Lower leg skin (tissue), 4 donors: ENCODE data around the gene MEIOSIN. TPM values are rescaled to one million over a fixed set of nuclear protein-coding genes. Genes with fewer than 3 reads are reported as not detected.
"Not testable (repeated sequence)": the region's sequence is repeated elsewhere in the genome, so short reads cannot be mapped to it uniquely, and the experiment has no call there.

Source experiments
- DNase-seq, 2 donors: peaks; one replicate each; pipeline ENCODE4 v3.0.0-alpha.2; 2019; ENCODE audit warnings: low spot score in 2 of 2
- H3K4me3 ChIP-seq: fragments of 200-600 bp; sonication (generic); 2 replicates; pipeline ENCODE4 v1.5.1; 2017; ENCODE audit warnings: mild to moderate bottlenecking, low read depth; ENCODE audit not compliant: poor library complexity, severe bottlenecking
- POLR2A ChIP-seq, 2 donors: fragments of 450-650 bp; IDR thresholded peaks; one replicate each; pipeline ENCODE4 v1.6.1; 2016 to 2017; ENCODE audit warnings: antibody characterized with exemption in 2 of 2, mild to moderate bottlenecking in 1 of 2, moderate library complexity in 1 of 2
- WGBS, 2 donors: methylation state at CpG; one replicate each; pipeline ENCODE4 v1.1.5; 2018; 5-methylcytosine and 5-hydroxymethylcytosine counted together
- intact Hi-C: fragments of 100-400 bp; cut with DNase I; formaldehyde crosslinking; loops from one replicate; pipeline ENCODE4 v1.15.0; 2023; ENCODE audit warnings: low total_unique reads
- total RNA-seq, 4 donors: library from RNA; depleted of rRNA; stranded (reverse); fragments of >200 nt; gene quantifications; one replicate each; pipeline ENCODE4 v1.1.0, GENCODE V29; 2016
- TF ChIP-seq, protein P1 (sequence below), 3 donors: fragments of 450-650 bp; IDR thresholded peaks; one replicate each; pipeline ENCODE4 v1.5.1; 2016; ENCODE audit warnings: antibody characterized with exemption in 3 of 3, mild to moderate bottlenecking in 3 of 3, moderate library complexity in 2 of 3

Gene MEIOSIN
- total RNA-seq, 4 donors from 2014 or later = not detected

- intact Hi-C loops = no loop called here
- no peak overlapping the region for H3K4me3 ChIP-seq
- no peak for DNase-seq
- TF ChIP-seq, protein P1, sequence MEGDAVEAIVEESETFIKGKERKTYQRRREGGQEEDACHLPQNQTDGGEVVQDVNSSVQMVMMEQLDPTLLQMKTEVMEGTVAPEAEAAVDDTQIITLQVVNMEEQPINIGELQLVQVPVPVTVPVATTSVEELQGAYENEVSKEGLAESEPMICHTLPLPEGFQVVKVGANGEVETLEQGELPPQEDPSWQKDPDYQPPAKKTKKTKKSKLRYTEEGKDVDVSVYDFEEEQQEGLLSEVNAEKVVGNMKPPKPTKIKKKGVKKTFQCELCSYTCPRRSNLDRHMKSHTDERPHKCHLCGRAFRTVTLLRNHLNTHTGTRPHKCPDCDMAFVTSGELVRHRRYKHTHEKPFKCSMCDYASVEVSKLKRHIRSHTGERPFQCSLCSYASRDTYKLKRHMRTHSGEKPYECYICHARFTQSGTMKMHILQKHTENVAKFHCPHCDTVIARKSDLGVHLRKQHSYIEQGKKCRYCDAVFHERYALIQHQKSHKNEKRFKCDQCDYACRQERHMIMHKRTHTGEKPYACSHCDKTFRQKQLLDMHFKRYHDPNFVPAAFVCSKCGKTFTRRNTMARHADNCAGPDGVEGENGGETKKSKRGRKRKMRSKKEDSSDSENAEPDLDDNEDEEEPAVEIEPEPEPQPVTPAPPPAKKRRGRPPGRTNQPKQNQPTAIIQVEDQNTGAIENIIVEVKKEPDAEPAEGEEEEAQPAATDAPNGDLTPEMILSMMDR (IDR thresholded peaks at IDR 0.05) = no peak
- no peak for TF ChIP-seq POLR2A (IDR thresholded peaks at IDR 0.05)
- 86 to 89% methylated on average over 10 of the region's 10 CpGs for WGBS, 2 donors
Measured at GRCh38 chr19:45739498-45740439, 6.5 kb downstream of the MEIOSIN start.

DNA sequence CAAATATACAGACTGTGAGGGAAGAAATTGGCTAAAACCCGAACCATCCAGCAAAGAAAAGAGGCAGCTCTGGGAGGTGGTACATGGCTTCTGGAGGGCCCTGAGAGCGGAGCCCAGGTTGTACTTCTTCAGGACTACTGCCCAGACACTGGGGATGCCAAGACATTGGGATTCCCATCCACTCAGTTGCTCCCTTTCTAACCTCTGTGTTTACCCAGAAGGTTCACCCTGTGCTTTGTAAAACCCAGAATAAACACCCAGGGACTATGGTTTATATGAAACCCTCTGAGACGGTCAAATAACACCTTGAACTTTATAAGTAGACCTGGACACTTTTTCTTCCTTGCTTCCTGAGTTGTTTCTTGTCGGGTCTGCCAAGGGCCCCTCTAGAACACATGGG, 9.7 kb downstream of the MEIOSIN start:
- TF ChIP-seq, protein P1 (IDR thresholded peaks at IDR 0.05) = no peak
- TF ChIP-seq POLR2A (IDR thresholded peaks at IDR 0.05) = no peak
- no peak for DNase-seq
- intact Hi-C loops = no loop called here
- WGBS, 2 donors = 72 to 78% methylated on average over 4 of the region's 4 CpGs
- no peak overlapping the region for H3K4me3 ChIP-seq

- 81 to 86% methylated on average over 6 of the region's 6 CpGs for WGBS, 2 donors
- DNase-seq = no peak
- TF ChIP-seq POLR2A (IDR thresholded peaks at IDR 0.05) = no peak
- TF ChIP-seq, protein P1 (IDR thresholded peaks at IDR 0.05) = no peak
- no peak overlapping the region for H3K4me3 ChIP-seq
- intact Hi-C loops = no loop called here
Measured at GRCh38 chr19:45745606-45746005, 12.4 kb downstream of the MEIOSIN start.

GRCh38 chr19:45746866-45747265, 13.6 kb downstream of the MEIOSIN start:
- WGBS, 2 donors = 62 to 79% methylated on average over 5 of the region's 5 CpGs
- no peak for TF ChIP-seq POLR2A (IDR thresholded peaks at IDR 0.05)
- TF ChIP-seq, protein P1 (IDR thresholded peaks at IDR 0.05) = no peak
- intact Hi-C loops = no loop called here
- DNase-seq = no peak
- no peak overlapping the region for H3K4me3 ChIP-seq

DNA sequence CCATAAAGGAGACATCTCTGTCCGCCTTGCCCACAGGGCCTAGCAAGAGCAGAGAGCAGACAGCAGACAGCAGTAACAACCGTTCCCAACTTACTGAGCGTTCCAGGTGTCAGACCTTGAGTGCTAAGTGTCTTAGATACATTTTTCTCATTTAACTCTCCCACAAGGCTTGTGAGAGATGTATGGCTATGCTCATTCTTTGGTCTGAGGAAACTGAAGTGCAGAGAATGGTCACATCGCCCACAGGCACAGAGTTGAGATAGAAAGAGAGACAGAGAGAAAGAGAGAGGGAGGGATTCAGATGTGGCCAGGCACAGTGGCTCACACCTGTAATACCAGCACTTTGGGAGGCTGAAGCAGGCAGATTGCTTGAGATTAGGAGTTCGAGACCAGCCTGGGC, 14.3 kb downstream of the MEIOSIN start:
- no peak for DNase-seq
- intact Hi-C loops = no loop called here
- H3K4me3 ChIP-seq = no peak overlapping the region
- WGBS, 2 donors = 77 to 84% methylated on average over 5 of the region's 5 CpGs
- TF ChIP-seq, protein P1 (IDR thresholded peaks at IDR 0.05) = no peak
- TF ChIP-seq POLR2A (IDR thresholded peaks at IDR 0.05) = no peak

DNA sequence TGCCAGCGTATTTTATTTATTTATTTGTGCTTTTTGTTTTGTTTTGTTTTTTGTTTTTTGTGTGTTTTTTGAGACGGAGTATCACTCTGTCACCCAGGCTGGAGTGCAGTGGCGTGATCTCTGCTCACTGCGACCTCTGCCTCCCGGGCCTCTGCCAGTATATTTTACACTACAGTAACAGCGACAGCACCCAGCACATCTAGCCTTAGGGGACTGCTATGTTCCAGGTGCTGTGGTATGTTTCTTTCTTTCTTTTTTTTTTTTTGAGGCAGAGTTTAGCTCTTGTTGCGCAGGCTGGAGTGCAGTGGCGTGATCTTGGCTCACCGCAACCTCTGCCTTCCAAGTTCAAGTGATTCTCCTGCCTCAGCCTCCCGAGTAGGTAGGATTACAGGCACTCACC, 18.2 kb downstream of the MEIOSIN start:
- DNase-seq, H3K4me3 ChIP-seq, intact Hi-C loops: not testable (repeated sequence)
- 86 to 87% methylated on average over 10 of the region's 10 CpGs for WGBS, 2 donors
